Measurements from ENCODE around the gene BET1L.
"Not testable (repeated sequence)": the region's sequence is repeated elsewhere in the genome, so short reads cannot be mapped to it uniquely, and the experiment has no call there.

BET1L gene

DNA sequence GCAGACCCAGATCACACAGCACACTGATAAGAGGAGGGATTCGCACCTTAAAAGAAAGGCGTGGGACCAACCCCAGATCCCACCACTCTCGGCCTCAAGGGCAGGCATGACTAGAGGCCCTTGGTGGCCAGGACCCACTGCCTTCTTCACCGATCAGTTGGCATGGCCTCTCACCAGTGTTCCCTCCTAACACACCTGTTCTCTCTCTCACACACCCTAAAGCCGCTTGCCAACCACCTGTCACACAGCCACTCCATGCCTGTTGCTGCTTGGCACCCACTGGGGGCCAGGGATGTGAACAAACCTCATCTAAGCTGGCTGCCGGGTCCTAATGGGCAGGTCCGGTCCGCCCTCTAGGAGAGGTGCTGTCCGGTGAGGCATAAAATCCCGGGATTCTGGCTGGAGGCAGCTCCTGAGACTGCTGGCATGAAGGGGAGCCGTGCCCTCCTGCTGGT is 14.5 kb downstream of the BET1L start, which contains the start of gene SCGB1C1:
Gene SCGB1C1 (plus strand): TSS at position 405 of the 455 bp plus-strand sequence. CDS start 22 bp downstream, at position 427.
- not testable (repeated sequence) for DNase-seq

DNA sequence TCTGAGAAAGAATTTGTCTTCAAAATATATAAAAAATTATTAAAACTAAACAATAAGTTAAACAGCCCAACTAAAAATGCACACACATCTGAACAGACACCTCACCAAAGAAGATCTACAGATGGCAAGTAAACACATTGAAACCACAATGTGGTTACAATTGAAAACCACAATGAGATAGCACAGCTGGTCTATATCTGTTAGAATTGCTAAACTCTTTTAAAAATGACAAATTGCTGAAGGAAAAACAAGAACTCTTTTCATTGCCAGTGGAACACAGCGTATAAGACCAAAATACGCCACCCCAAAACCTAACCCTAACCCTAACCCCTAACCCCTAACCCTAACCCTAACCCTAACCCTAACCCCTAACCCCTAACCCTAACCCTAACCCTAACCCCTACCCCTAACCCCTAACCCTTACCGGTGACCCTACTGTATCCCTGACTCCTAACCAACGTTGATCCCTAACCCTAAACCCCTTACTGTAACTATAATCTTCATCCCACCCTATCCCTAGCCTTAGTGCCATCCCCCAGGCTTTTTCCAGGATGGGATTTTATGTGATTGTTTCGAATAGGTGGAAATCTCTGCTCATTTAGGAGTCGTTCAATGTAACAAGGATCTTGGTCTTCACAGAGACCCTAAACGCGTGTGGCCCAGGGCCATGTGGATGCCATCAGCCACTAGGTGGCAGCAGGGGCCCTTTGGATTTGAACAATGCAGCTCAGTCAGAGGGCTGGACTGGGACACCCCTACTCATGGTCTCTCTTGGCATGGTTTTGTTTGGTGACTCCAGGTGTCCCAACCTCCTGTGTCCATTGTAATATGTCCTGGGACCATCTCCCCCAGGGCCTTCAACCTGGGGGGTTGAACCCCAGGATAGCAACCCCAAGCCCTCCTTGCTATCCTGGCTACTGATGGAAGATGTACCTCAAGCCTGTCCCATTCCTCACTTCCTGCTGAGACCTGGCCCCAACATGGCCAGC is 15.4 kb downstream of the BET1L start:
- not testable (repeated sequence) for DNase-seq

DNA sequence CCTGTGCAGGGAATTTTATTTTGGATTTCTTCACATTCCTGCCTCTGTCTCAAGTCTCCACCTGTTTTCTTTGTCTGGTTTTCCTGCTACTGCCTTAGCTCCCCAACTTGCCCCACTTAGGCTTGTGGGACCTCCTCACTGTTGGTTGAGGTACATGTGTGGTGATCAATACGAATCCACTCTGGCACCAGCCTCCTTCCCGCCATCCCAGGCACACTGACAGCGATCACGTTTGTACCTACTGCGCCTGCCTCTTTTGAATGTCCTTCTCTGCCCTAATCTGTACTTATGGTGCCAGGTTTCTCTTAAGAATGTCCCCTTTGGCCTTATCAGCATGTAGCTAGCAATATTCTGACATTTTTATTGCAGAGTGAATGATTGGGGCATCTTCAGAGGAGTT is 16.7 kb downstream of the BET1L start:
- not testable (repeated sequence) for DNase-seq

DNA sequence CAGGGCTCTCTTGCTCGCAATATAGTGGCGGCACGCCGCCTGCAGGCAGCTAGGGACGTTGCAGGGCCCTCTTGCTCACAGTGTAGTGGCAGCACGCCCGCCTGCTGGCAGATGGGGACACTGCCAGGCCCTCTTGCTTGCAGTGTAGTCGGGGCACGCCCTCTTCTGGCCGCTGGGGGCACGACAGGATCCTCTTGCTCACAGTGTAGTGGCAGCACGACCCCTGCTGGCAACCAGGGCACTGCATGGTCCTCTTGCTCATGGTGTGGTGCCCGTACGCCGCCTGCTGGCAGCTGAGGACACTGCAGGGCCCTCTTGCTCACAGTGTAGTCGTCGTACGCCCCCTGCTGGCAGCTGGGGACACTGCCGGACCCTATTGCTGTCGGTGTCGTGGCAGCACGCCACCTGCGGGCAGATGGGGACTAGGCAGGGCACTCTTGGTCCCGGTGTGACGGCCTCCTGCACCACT is 17.3 kb downstream of the BET1L start:
- not testable (repeated sequence) for DNase-seq

DNA sequence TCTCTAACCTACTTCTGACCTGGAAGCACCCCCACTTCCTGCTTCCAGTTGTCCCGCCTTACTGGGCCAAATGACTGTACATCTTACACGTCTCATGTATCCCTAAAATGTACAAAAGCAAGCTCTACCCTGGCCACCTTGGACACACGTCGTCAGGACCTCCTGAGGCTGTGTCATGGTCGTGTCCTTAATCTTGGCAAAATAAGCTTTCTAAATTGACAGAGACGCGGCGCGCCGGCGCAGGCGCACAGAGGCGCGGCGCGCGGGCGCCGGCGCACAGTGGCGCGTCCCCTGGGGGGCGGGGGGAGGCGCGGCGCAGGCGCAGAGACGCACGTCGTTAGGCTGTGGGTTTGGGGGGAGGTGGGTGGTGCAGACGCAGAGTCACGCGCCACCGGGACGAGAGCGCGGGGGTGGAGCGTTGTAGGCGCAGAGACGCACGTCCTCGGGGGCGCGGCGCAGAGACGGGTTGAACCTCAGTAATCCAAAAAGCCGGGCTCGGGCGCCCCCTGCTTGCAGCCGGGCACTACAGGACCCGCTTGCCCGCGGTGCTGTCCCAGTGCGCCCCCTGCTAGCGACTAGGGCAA is 17.9 kb downstream of the BET1L start:
- not testable (repeated sequence) for DNase-seq

DNA sequence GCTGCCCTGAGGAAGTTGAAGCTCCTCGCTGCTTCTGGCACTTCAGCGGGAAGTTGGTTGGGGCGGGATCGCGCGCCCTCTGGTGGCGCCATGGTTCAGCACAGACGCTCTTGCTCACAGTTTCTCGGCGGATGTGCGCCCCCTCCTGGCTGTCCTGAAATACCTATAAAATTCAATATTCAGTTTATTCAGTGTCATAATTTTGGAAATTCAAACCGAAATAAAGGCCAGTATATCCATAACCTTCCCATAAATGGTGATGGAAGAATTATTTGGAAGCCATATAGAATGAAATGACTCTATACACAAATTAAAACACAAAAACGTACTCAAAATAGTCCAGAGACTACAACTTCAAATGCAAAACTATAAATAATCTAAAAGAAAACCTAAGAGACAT is 27.0 kb downstream of the BET1L start:
- DNase-seq, result not testable (repeated sequence)
